Liver (tissue), 2 donors: Measurements from ENCODE around the gene CHRNA7.

Experiments
- RAD21 ChIP-seq, 2 donors: IDR thresholded peaks; 2 replicates each; pipeline ENCODE4 v1.6.1; 2016; ENCODE audit warnings: antibody characterized with exemption in 2 of 2, mild to moderate bottlenecking in 2 of 2
- TAF1 ChIP-seq: conservative IDR thresholded peaks from 2 replicates; pipeline ENCODE4 v1.6.1; 2016; ENCODE audit warnings: antibody characterized with exemption, mild to moderate bottlenecking
- donor health status: healthy.

DNA sequence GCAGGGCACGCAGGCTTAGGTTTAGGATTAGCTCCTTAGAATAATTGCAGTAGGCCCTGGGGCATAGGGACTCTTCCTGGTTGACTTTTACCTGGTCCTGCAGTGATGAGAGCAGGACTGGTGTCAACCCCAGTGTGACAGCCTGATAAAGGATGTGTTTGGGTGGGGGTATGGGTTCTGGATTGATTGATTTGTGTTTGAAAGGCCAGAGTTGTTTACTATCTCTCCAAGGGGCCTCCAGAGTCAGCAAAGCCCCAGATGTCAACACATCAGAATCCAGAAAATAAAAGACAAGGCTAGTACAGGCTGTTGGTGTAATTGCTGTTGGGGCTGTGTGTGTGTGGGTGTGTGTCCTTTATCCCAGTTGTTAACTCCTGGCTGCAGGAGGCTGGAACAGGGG lies 122.3 kb downstream of the CHRNA7 start:
- TF ChIP-seq TAF1 (no peak), RAD21 (IDR thresholded peaks at IDR 0.05) (no peak)
